ENCODE data around the gene UCHL1.
"Not testable (repeated sequence)": the region's sequence is repeated elsewhere in the genome, so short reads cannot be mapped to it uniquely, and the experiment has no call there.

UCHL1 gene

GRCh38 chr4:41315426-41315825 is 58.7 kb downstream of the UCHL1 start:
- not testable (repeated sequence) for H3K27ac ChIP-seq (ENCODE audit: low read depth, low read length); H3K27me3 ChIP-seq (ENCODE audit: insufficient read depth, low read length); H3K79me2 ChIP-seq (ENCODE audit: control insufficient read depth, insufficient read depth, low read length, unreplicated experiment); H3K36me3 ChIP-seq (ENCODE audit: insufficient read depth, low read length); H2AFZ ChIP-seq (ENCODE audit: low read length, unreplicated experiment); H3K4me1 ChIP-seq (ENCODE audit: control insufficient read depth, insufficient read depth, low read length, unreplicated experiment); H3K4me3 ChIP-seq (ENCODE audit: low read depth, low read length)

- no peak overlapping the region for H3K4me3 ChIP-seq (ENCODE audit: low read depth, low read length)
- H3K79me2 ChIP-seq (ENCODE audit: control insufficient read depth, insufficient read depth, low read length, unreplicated experiment), result no peaks in the 10 kb centered on the region
- no peaks in the 10 kb centered on the region for H3K36me3 ChIP-seq (ENCODE audit: insufficient read depth, low read length)
- H3K27me3 ChIP-seq (ENCODE audit: insufficient read depth, low read length), result no peaks in the 10 kb centered on the region
- H3K4me1 ChIP-seq (ENCODE audit: control insufficient read depth, insufficient read depth, low read length, unreplicated experiment), result no peaks in the 10 kb centered on the region
- H2AFZ ChIP-seq (ENCODE audit: low read length, unreplicated experiment), result no peak overlapping the region
- no peak overlapping the region for H3K27ac ChIP-seq (ENCODE audit: low read depth, low read length)
Measured at GRCh38 chr4:41315862-41316261, 59.1 kb downstream of the UCHL1 start.

All from ACC112 (cell line).